ENCODE results near the gene TMEM106C.

DNA sequence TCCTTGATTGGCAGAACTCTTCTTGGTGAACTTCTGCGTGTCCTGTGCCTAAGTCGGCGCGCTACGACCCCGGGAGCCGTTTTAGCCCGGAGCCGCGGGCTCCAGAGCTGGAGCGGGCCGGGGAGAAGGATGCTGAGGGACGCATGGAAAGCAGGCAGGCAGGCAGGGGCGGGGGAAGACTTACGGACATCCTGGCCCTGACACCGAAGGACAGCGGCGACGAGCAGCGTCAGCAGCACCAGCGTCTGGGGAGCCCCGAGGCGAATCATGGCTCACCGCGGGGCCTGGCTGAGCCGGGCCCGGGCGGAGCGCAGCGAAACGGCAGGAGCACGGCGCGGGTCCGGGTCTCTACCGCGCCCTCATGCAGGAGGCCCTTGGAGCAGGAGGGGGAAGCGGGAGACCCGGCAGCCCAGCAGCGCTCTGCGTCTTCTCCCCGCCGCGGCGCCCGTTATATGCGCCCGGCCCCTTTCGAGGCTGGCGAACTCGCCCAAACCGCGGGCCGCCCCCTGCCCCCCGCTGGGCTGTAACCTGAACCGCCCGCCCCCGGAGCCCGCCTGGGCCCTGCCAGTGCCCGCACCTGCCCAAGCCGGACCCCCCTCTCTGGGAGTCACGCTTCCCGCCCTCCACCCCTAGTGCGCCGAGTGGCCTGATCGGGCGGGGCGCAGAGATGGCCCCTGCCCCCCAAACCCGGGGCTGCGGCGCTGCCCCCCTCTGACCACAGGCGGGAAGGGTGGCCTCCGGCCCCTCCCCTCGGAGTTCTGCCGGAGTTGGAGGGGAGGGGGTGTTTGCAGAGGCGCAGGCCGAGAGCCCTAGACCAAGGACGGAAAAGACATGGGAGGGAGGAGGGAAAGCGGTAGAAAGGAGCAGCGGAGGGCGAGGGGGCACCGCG, 40.9 kb downstream of the TMEM106C start, which contains the start of gene COL2A1:
- TF ChIP-seq, protein P1, sequence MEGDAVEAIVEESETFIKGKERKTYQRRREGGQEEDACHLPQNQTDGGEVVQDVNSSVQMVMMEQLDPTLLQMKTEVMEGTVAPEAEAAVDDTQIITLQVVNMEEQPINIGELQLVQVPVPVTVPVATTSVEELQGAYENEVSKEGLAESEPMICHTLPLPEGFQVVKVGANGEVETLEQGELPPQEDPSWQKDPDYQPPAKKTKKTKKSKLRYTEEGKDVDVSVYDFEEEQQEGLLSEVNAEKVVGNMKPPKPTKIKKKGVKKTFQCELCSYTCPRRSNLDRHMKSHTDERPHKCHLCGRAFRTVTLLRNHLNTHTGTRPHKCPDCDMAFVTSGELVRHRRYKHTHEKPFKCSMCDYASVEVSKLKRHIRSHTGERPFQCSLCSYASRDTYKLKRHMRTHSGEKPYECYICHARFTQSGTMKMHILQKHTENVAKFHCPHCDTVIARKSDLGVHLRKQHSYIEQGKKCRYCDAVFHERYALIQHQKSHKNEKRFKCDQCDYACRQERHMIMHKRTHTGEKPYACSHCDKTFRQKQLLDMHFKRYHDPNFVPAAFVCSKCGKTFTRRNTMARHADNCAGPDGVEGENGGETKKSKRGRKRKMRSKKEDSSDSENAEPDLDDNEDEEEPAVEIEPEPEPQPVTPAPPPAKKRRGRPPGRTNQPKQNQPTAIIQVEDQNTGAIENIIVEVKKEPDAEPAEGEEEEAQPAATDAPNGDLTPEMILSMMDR (IDR thresholded peaks at IDR 0.05) = no peak
- no peak for TF ChIP-seq POLR2A (IDR thresholded peaks at IDR 0.05)
- no peak for TF ChIP-seq EP300 (IDR thresholded peaks at IDR 0.05)

All from tibial nerve (tissue), 4 donors.